8988T (cell line): ENCODE results near the gene GDF2.

Experiments used
- DNase-seq: peaks from one replicate; pipeline ENCODE4 v3.0.0; 2011

The GDF2 gene

GRCh38 chr10:47314416-47314970 lies 7.8 kb upstream of the GDF2 start:
- DNase-seq: no peak

- DNase-seq: no peak
Measured at GRCh38 chr10:47315421-47315820, 6.8 kb upstream of the GDF2 start.

GRCh38 chr10:47316131-47316530 lies 6.1 kb upstream of the GDF2 start:
- DNase-seq: no peak

- no peak for DNase-seq
Measured at GRCh38 chr10:47317251-47317650, 5.0 kb upstream of the GDF2 start.

GRCh38 chr10:47318706-47319105 lies 3.5 kb upstream of the GDF2 start:
- no peak for DNase-seq

GRCh38 chr10:47319784-47320183 lies 2.5 kb upstream of the GDF2 start:
- no peak for DNase-seq

GRCh38 chr10:47320812-47321211 lies 1.4 kb upstream of the GDF2 start:
- DNase-seq: no peak

GRCh38 chr10:47321521-47322195 lies 596 bp upstream of the GDF2 start:
- DNase-seq: no peak

GRCh38 chr10:47323087-47323486 lies 833 bp downstream of the GDF2 start:
- no peak for DNase-seq

- DNase-seq: no peak
Measured at GRCh38 chr10:47323636-47324296, 1.5 kb downstream of the GDF2 start.

- no peak for DNase-seq
Measured at GRCh38 chr10:47325303-47326291, 3.3 kb downstream of the GDF2 start.

- DNase-seq: no peak
Measured at GRCh38 chr10:47326306-47326926, 4.2 kb downstream of the GDF2 start.

- no peak for DNase-seq
Measured at GRCh38 chr10:47326927-47327330, 4.7 kb downstream of the GDF2 start.

- DNase-seq: no peak
Measured at GRCh38 chr10:47329855-47330254, 7.6 kb downstream of the GDF2 start.

- no peak for DNase-seq
Measured at GRCh38 chr10:47330366-47330765, 8.1 kb downstream of the GDF2 start.

- no peak for DNase-seq
Measured at GRCh38 chr10:47330804-47331203, 8.6 kb downstream of the GDF2 start.

- no peak for DNase-seq
Measured at GRCh38 chr10:47331491-47331890, 9.2 kb downstream of the GDF2 start.

GRCh38 chr10:47331954-47332353 lies 9.7 kb downstream of the GDF2 start:
- no peak for DNase-seq

GRCh38 chr10:47332371-47332770 lies 10.1 kb downstream of the GDF2 start:
- no peak for DNase-seq

- DNase-seq: no peak
Measured at GRCh38 chr10:47332946-47333345, 10.7 kb downstream of the GDF2 start.

- DNase-seq: no peak
Measured at GRCh38 chr10:47333532-47333931, 11.3 kb downstream of the GDF2 start.

GRCh38 chr10:47334466-47335295 lies 12.4 kb downstream of the GDF2 start:
- DNase-seq: no peak
